GM18867 (cell line): ENCODE data around the gene TTL.
A peak's percentile ranks its signal among the peaks of the same experiment; 100 is the strongest.
"Not testable (repeated sequence)": the region's sequence is repeated elsewhere in the genome, so short reads cannot be mapped to it uniquely, and the experiment has no call there.

Experiments
- ATAC-seq: cut with Tn5 transposase; IDR thresholded peaks from one replicate; pipeline ENCODE4 v1.9.1; 2021; ENCODE audit warnings: mild to moderate bottlenecking, moderate library complexity; ENCODE audit not compliant: unreplicated experiment

TTL gene

GRCh38 chr2:112519506-112519905 lies 37.5 kb downstream of the TTL start:
- no peak for ATAC-seq

- no peak for ATAC-seq
Measured at GRCh38 chr2:112520234-112520783, 38.4 kb downstream of the TTL start.

- no peak for ATAC-seq
Measured at GRCh38 chr2:112523291-112523777, 41.4 kb downstream of the TTL start.

GRCh38 chr2:112524276-112524675 lies 42.3 kb downstream of the TTL start:
- ATAC-seq, result not testable (repeated sequence)

- ATAC-seq, result no peak
Measured at GRCh38 chr2:112528541-112528940, 46.6 kb downstream of the TTL start.

GRCh38 chr2:112529757-112530156 lies 47.8 kb downstream of the TTL start:
- ATAC-seq, result no peak

GRCh38 chr2:112530728-112531127 lies 48.8 kb downstream of the TTL start:
- no peak for ATAC-seq

- ATAC-seq, result no peak
Measured at GRCh38 chr2:112534826-112535225, 52.9 kb downstream of the TTL start.

- not testable (repeated sequence) for ATAC-seq
Measured at GRCh38 chr2:112536665-112537064, 54.7 kb downstream of the TTL start.

GRCh38 chr2:112539306-112539705 lies 57.4 kb downstream of the TTL start:
- no peak for ATAC-seq

GRCh38 chr2:112540906-112541305 lies 59.0 kb downstream of the TTL start:
- ATAC-seq, result no peak

- ATAC-seq, result peak; percentile 58
Measured at GRCh38 chr2:112541315-112542122, 59.6 kb downstream of the TTL start.

- ATAC-seq, result peak; percentile 81
Measured at GRCh38 chr2:112542123-112542983, 60.4 kb downstream of the TTL start, which contains the start of gene POLR1B. Gene POLR1B (plus strand): TSS chr2:112542465. CDS start chr2:112542495, 30 bp downstream.

GRCh38 chr2:112542984-112543661 lies 61.2 kb downstream of the TTL start:
- no peak for ATAC-seq

GRCh38 chr2:112547333-112547732 lies 65.4 kb downstream of the TTL start:
- no peak for ATAC-seq

- ATAC-seq, result no peak
Measured at GRCh38 chr2:112548980-112549379, 67.0 kb downstream of the TTL start.

- ATAC-seq, result no peak
Measured at GRCh38 chr2:112566104-112566503, 84.1 kb downstream of the TTL start.

GRCh38 chr2:112566508-112566907 lies 84.6 kb downstream of the TTL start:
- ATAC-seq, result not testable (repeated sequence)

- no peak for ATAC-seq
Measured at GRCh38 chr2:112572005-112572404, 90.0 kb downstream of the TTL start.

GRCh38 chr2:112577756-112578155 lies 95.8 kb downstream of the TTL start:
- ATAC-seq, result no peak

- no peak for ATAC-seq
Measured at GRCh38 chr2:112579241-112579640, 97.3 kb downstream of the TTL start.
